ENCODE results near the gene EHD1.

DNA sequence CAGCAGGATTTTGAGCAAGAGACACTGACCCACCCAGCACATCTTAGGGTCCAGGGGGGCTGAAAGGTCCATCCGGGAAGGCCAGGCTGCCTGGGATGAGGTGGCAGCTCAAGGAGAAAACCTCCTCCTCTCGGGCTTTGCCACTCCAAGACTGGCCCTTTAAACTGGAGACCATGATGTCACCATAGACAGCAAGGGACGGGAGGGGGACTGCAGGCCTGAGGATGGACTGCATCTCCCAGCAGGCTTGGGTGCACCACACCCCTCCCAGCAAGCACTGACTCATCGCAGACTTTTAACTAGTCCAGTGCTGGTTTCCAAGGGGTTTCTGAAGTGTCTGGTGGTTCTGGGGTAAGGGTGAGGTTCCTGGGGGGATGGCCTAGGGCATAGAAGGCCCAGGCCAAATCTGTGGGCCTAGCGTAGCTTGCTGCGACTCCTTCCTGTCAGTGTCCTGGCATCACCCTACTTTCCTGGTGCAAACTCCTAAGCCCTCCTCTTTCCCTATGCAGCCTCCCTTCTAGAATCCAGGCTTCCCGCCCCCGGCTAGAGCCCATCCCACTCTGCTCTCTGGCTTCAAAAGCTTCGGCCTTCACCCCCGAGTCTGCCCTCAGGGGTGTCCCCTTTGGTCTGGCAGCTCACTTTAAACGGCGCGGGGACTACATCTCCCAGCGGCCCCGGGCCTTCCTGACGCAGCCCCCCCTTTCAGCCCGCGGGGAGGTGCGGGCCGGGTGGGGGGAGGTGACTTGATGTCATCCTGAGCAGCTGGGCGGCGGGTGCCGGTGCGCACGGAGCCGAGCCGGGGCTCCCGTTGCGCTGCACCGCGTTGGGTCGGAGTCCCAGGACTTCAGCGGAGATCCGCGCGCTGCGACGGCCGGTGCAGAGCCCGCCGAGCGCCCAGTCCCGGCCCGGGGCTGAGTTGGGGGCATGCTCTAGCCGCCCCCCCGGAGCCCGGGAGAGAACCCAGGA, 45.8 kb upstream of the EHD1 start, which contains the start of gene PPP2R5B:
- TF ChIP-seq, protein P1, sequence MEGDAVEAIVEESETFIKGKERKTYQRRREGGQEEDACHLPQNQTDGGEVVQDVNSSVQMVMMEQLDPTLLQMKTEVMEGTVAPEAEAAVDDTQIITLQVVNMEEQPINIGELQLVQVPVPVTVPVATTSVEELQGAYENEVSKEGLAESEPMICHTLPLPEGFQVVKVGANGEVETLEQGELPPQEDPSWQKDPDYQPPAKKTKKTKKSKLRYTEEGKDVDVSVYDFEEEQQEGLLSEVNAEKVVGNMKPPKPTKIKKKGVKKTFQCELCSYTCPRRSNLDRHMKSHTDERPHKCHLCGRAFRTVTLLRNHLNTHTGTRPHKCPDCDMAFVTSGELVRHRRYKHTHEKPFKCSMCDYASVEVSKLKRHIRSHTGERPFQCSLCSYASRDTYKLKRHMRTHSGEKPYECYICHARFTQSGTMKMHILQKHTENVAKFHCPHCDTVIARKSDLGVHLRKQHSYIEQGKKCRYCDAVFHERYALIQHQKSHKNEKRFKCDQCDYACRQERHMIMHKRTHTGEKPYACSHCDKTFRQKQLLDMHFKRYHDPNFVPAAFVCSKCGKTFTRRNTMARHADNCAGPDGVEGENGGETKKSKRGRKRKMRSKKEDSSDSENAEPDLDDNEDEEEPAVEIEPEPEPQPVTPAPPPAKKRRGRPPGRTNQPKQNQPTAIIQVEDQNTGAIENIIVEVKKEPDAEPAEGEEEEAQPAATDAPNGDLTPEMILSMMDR (IDR thresholded peaks at IDR 0.05), result peak in 1 of 3 experiments; percentile 32
- TF ChIP-seq POLR2A (IDR thresholded peaks at IDR 0.05), result no peak

Data from testis (tissue), 2 donors.